ENCODE results near the gene WASF2. TPM values are rescaled to one million over a fixed set of nuclear protein-coding genes. Genes with fewer than 3 reads are reported as not detected.

Gene WASF2
- total RNA-seq, 1 experiment from 2014 or later = 134 TPM

DNA sequence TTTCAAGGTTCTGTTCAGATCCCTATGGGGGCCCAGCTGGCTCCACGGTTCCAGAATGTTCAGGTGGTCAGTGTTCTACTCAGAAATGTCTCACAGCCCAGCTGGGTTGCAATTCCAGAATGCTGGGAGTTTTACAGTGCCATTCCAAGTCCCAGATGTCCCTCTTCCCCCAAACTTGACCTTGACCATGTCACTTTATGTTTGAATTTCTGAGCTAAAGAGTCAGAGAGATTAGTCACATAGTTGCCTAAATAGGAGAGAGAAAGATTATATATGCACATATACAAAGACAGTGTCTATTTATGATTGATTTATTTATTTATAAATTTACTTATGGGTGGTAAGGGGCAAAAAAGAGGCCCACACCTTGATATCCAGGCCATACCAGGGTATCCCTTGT is 95.0 kb downstream of the WASF2 start:
- Histone ChIP-seq H3K4me3 (no peak overlapping the region), H3K27ac (no peak overlapping the region), H2AFZ (no peak overlapping the region), H3K27me3 (ENCODE audit: insufficient read depth, low read depth) (no peaks in the 10 kb centered on the region), H3F3A (ENCODE audit: insufficient read depth, low read depth) (no peaks in the 10 kb centered on the region), H3K9me3 (ENCODE audit: insufficient read depth, low read depth) (no peaks in the 10 kb centered on the region), H3K9me2 (ENCODE audit: insufficient read depth) (no peaks in the 10 kb centered on the region), H3K4me1 (replicated peaks; ENCODE audit: insufficient read depth) (no peaks in the 10 kb centered on the region), H3K36me3 (ENCODE audit: low read depth) (no peaks in the 10 kb centered on the region), H3K79me2 (ENCODE audit: low read depth) (no peaks in the 10 kb centered on the region), H4K20me1 (ENCODE audit: insufficient read depth) (no peaks in the 10 kb centered on the region), H3K4me2 (no peak overlapping the region)
- TSS peak; percentile 42 for BruUV-seq (replicated peaks)
- intact Hi-C loops (cut with micrococcal nuclease; ENCODE audit: unreplicated experiment) = loop anchor here (1.0 to 5.0 kb wide), 5 partner anchors 94 to 353 kb away; no protein-coding TSS in a partner anchor
- ChIA-PET POLR2A (ENCODE audit: unreplicated experiment) (interaction anchor here (0.8 kb wide), 1 partner anchor 26 kb away, joined by 9 read pairs; no protein-coding TSS in a partner anchor), CTCF (interaction anchor here (0.6 to 1.1 kb wide), 9 partner anchors 18 to 400 kb away, joined by 3 to 9 read pairs (median 3); no protein-coding TSS in a partner anchor)
- DNase-seq = no peak
- TF ChIP-seq CTCF (conservative IDR thresholded peaks at IDR 0.05) = no peak
- TF ChIP-seq EZH2 (IDR thresholded peaks at IDR 0.05; ENCODE audit: low read depth) = no peak

- Histone ChIP-seq H3K79me2 (ENCODE audit: low read depth) (no peaks in the 10 kb centered on the region), H3K4me2 (no peak overlapping the region), H3K4me3 (no peak overlapping the region), H2AFZ (no peak overlapping the region), H3K9me3 (ENCODE audit: insufficient read depth, low read depth) (no peaks in the 10 kb centered on the region), H3K36me3 (ENCODE audit: low read depth) (no peaks in the 10 kb centered on the region), H3K27ac (no peak overlapping the region), H3K4me1 (replicated peaks; ENCODE audit: insufficient read depth) (no peaks in the 10 kb centered on the region), H4K20me1 (ENCODE audit: insufficient read depth) (no peaks in the 10 kb centered on the region), H3K27me3 (ENCODE audit: insufficient read depth, low read depth) (no peaks in the 10 kb centered on the region), H3K9me2 (ENCODE audit: insufficient read depth) (no peaks in the 10 kb centered on the region), H3F3A (ENCODE audit: insufficient read depth, low read depth) (no peaks in the 10 kb centered on the region)
- DNase-seq = no peak
- BruUV-seq (replicated peaks) = no TSS peak
- TF ChIP-seq EZH2 (IDR thresholded peaks at IDR 0.05; ENCODE audit: low read depth) = no peak
- TF ChIP-seq CTCF (conservative IDR thresholded peaks at IDR 0.05) = no peak
- ChIA-PET CTCF (interaction anchor here (0.7 to 0.9 kb wide), 2 partner anchors 93 to 214 kb away, joined by 3 read pairs; no protein-coding TSS in a partner anchor), POLR2A (ENCODE audit: unreplicated experiment) (no interaction called here)
- intact Hi-C loops (cut with micrococcal nuclease; ENCODE audit: unreplicated experiment) = no loop called here
Observed at GRCh38 chr1:27394282-27394658, 95.7 kb downstream of the WASF2 start.

DNA sequence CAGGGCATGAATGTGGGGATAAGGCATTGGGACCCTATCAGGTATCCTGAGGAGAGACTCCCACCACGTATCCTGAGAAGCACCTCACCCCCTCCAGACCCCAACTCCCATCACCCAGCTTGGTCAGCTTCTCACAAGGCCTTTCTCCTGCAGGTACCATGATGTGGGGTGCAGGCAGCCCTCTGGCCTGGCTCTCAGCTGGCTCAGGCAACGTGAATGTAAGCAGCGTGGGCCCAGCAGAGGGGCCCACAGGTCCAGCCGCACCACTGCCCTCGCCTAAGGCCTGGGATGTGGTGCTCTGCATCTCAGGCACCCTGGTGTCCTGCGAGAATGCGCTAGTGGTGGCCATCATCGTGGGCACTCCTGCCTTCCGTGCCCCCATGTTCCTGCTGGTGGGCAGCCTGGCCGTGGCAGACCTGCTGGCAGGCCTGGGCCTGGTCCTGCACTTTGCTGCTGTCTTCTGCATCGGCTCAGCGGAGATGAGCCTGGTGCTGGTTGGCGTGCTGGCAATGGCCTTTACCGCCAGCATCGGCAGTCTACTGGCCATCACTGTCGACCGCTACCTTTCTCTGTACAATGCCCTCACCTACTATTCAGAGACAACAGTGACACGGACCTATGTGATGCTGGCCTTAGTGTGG is 96.2 kb downstream of the WASF2 start:
- H3K4me2 ChIP-seq = no peak overlapping the region
- no peaks in the 10 kb centered on the region for H3F3A ChIP-seq (ENCODE audit: insufficient read depth, low read depth)
- intact Hi-C loops (cut with micrococcal nuclease; ENCODE audit: unreplicated experiment) = no loop called here
- H3K27ac ChIP-seq = no peak overlapping the region
- DNase-seq = no peak
- no peaks in the 10 kb centered on the region for H3K36me3 ChIP-seq (ENCODE audit: low read depth)
- H3K4me3 ChIP-seq = no peak overlapping the region
- H4K20me1 ChIP-seq (ENCODE audit: insufficient read depth) = no peaks in the 10 kb centered on the region
- H3K4me1 ChIP-seq (replicated peaks; ENCODE audit: insufficient read depth) = no peaks in the 10 kb centered on the region
- CTCF ChIA-PET = interaction anchor here (0.6 kb wide), 1 partner anchor 701 kb away, joined by 3 read pairs; no protein-coding TSS in a partner anchor
- POLR2A ChIA-PET (ENCODE audit: unreplicated experiment) = no interaction called here
- no peaks in the 10 kb centered on the region for H3K9me3 ChIP-seq (ENCODE audit: insufficient read depth, low read depth)
- TF ChIP-seq EZH2 (IDR thresholded peaks at IDR 0.05; ENCODE audit: low read depth) (no peak), CTCF (conservative IDR thresholded peaks at IDR 0.05) (no peak)
- no peaks in the 10 kb centered on the region for H3K9me2 ChIP-seq (ENCODE audit: insufficient read depth)
- H2AFZ ChIP-seq = no peak overlapping the region
- H3K27me3 ChIP-seq (ENCODE audit: insufficient read depth, low read depth) = no peaks in the 10 kb centered on the region
- BruUV-seq (replicated peaks) = no TSS peak
- H3K79me2 ChIP-seq (ENCODE audit: low read depth) = no peaks in the 10 kb centered on the region

Data from PC-9 (cell line).